ENCODE results near the gene CD226.
"Not testable (repeated sequence)": the region's sequence is repeated elsewhere in the genome, so short reads cannot be mapped to it uniquely, and the experiment has no call there.

Gene CD226

DNA sequence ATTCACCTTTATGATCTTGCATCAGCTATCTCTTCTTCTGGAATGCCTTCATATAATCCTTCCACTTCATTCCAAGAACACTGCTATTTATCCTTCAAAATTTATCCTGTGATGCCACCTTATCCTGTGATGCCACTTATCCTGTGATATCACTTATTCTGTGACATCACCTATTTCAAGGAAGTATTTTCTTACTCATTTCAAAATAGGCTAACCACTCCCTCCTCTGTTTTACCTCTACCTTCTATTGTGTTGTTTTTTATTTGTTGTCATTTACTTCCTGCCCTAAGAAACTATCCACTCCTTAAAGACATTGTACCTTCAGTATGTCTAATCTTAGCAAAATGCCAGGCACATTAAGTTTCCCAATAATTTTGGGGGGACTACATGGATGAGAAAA lies 38.8 kb downstream of the CD226 start:
- no peak for DNase-seq (ENCODE audit: low read depth)

GRCh38 chr18:69906765-69907164 lies 40.9 kb downstream of the CD226 start:
- DNase-seq (ENCODE audit: low read depth), result no peak

DNA sequence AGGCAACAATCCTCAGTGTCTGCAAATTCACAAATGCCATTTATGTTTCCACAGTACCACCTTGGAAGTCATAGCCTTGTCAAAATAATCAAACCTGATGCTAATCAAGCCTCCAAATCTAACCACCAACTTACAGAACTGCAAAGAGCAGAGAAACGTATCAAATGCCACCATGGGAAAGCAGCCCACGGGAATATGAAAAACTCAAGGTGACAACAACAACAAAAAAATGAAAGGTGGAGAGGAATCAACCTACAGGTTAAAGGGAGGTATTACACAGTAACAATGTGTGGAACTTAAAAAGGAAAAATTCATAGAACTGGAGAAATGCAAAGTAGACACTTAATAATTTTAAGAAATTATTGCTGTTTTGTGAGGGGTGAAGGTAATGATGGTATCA lies 46.7 kb downstream of the CD226 start:
- no peak for DNase-seq (ENCODE audit: low read depth)

GRCh38 chr18:69899154-69899923 lies 48.3 kb downstream of the CD226 start:
- not testable (repeated sequence) for DNase-seq (ENCODE audit: low read depth)

- no peak for DNase-seq (ENCODE audit: low read depth)
Observed at GRCh38 chr18:69898241-69898861, 49.3 kb downstream of the CD226 start.

GRCh38 chr18:69897397-69898108 lies 50.1 kb downstream of the CD226 start:
- no peak for DNase-seq (ENCODE audit: low read depth)

DNA sequence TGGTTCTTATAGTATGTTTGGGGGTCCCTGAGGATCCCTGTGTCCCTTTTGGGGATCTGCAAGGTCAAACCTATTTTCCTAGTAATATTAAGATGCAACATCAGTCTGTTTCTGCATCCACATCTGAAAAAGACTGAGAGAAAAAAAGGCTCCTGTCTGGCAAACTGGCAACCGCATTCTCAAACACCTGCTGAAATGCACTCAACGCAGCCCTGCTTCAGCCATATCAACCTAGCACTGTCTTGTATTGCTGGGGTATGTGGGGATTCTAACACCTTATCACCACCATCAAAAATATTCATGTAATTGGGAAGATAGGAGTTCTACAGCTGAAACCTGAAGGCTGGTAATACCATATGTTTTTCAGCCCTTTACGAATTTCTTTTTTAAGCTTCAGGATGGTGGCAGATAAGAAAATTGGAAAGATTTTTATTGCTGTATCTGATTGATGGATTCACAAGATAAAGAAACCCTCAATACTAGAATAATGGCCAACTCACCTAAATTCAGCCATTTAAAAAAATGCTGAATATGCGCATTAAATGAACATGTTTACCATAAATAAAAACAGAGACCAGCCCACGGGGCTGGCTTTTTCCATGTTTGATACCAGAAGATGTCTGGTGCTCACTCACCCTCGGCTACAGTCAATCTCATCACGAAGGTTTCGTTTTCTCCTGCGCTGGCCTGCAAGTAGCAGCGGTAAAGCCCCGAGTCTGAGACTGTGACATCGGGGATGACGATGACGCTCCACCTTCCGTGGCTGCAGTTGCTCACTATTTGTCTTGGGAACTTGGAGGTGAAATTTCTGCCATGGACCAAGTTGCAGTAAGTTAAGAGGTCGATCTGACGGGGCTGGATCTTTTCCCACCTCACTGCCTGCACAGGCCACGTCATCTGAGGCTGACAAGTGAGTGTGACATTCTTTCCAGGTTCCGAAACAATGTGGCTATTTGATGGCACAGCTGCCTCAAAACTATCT lies 52.3 kb downstream of the CD226 start:
- no peak for DNase-seq (ENCODE audit: low read depth)

DNA sequence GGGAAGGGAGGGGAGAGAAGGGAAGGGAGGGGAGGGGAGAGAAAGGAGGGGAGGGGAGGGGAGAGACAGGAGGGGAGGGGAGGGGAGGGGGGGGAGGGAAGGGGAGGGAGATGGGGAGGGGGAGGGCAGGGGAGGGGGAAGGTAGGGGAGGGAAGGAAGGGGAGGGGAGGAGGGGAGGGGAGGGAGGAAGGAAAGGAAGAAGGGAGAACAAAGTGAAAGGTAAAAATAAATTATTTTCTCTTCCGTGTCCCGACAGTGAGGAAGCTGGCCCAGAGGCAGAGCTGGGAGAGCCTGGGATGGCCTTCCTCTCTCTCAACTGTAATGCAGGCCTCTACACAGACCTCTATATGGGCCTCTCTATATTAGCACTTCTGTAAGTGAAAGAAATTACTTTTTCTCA lies 53.2 kb downstream of the CD226 start:
- DNase-seq (ENCODE audit: low read depth), result no peak

GRCh38 chr18:69890558-69890957 lies 57.1 kb downstream of the CD226 start:
- DNase-seq (ENCODE audit: low read depth), result no peak

DNA sequence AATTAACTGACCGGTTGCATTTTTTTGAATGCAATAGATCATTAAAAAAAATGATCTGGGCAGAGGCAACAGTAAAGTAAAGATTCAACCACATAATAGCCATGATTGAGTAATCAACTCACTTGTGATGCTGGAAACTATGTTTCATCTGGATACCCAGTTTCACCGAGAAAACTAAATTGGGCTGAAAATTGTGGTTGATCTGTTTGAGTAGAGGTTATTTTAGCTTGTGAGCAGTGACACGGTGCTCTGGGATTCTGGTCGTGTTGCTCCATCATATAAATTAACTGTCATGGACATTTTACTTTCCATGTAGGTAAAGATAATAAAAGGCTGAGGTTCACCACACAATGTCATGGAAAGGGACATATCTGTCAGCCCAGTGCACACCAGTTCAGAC lies 58.7 kb downstream of the CD226 start:
- no peak for DNase-seq (ENCODE audit: low read depth)

DNA sequence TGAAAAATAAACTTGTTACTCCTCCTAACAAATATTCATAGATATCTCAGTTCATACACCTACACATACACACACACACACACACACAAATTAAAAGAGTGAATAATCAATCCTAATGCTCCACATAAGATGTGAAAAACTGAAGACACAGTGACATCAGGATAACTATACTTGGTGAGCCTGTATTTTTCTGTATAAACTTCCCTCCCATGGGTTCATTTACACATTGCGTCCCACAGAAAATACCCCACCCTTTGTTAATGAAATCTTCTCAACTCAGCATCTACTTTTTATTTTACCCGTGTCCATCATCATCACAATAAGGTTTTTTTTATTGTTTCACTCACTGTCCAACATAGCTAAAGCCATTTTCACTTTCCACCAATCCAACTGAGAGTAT lies 60.4 kb downstream of the CD226 start:
- DNase-seq (ENCODE audit: low read depth), result no peak

DNA sequence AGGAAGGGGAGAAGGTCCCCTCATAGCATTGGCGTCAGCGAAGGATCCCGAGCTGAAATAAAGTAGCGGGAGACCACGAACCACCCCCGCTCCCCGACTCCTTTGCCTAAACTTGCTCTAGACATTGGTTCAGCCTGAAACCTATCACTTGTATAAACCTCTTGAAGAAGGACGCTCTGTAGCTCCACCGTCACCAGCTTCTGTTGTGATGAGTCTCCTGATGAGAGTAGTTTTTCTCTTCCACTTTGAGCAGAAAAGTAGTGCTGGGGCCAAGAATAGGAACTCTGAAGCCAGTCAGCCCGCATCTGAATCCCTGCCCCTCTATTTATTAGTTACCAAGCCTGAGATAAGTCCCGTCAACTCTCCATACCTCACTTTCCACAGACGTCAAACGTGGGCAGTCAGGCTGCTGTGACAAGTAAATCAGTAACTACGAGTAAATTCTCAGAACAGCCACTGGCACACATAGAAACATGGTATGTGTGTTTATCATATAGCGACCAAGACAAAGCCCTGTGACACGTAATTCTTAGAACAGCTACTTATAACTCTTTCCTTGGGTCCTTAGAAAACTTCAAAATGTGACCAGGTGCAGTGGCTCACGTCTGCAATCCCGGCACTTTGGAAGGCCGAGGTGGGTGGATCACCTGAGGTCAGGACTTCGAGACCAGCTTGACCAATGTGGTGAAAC lies 61.7 kb downstream of the CD226 start:
- no peak for DNase-seq (ENCODE audit: low read depth)

DNA sequence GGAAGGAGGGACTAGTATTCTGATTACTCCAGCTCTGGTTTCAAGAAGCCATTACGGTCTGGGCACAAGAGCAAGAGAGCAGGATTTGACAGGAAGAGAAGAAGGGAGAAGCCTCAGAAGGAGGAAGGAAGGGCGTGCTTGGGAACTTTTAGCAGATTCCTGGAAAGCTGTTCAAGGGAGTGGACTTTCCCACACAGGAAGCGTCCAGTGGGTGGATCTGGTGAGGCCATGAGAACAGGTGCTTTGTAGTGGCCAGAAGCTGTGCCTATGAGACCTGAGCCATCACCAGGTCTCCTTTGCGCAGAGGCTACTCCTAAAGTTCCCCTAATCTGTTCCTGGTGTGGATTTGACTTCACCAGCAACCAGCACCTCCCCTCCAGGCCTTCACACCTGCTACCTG lies 62.3 kb downstream of the CD226 start:
- no peak for DNase-seq (ENCODE audit: low read depth)

DNA sequence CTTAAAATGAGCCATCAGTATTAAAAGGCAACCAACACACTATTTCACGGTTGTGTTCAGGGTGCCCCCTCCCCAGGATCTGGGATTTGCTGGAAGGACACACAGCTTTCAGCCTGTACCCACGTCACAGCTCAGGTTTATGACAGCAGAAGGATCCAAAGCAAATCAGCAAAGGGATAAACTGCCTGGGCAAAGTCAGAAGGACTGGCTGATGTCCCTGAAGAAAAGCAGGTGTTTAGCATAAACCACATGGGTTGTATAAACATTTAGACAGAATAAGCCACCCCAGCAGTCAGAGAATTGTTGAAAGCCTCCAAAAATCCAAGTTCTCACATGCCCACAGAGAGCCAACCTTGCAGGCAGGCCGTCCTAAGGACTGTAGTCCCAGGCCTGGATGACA lies 63.9 kb downstream of the CD226 start:
- DNase-seq (ENCODE audit: low read depth), result no peak

GRCh38 chr18:69882965-69883668 lies 64.6 kb downstream of the CD226 start:
- DNase-seq (ENCODE audit: low read depth), result no peak

- no peak for DNase-seq (ENCODE audit: low read depth)
Observed at GRCh38 chr18:69880083-69880482, 67.6 kb downstream of the CD226 start.

- not testable (repeated sequence) for DNase-seq (ENCODE audit: low read depth)
Observed at GRCh38 chr18:69879051-69879450, 68.6 kb downstream of the CD226 start.

DNA sequence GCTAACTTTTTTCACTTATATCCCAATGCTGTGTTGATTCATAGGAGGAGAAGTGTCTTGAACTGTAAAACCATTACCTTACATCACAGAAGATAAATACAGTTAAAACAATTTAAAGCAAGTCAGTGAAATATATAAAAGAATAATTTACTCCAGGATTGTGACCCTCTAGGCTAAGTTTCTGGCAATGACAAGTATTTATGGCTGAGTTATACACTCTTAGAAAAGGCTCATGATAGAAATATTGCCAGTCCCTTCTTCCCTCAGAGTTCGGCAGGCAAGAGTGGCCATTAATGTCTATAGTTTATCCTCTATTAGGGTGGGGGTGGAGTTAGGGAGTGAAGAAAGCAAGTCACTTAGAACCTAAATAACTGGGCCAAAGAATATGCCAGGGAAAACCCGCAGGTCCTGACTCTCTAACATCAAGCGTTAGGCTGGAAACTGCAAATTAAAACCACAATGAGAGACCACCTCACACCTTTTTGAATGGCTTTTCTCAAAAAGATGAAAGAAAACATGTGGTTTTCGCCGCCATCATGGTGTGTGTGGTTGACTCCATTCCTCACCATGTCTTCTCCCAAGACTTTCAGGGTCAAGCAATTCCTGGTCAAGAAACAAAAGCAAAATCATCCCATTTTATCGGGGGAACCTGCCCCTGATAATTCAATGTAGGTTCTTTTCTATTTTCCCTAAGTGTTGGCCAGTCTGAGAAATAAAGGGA lies 69.3 kb downstream of the CD226 start:
- DNase-seq (ENCODE audit: low read depth), result no peak

DNA sequence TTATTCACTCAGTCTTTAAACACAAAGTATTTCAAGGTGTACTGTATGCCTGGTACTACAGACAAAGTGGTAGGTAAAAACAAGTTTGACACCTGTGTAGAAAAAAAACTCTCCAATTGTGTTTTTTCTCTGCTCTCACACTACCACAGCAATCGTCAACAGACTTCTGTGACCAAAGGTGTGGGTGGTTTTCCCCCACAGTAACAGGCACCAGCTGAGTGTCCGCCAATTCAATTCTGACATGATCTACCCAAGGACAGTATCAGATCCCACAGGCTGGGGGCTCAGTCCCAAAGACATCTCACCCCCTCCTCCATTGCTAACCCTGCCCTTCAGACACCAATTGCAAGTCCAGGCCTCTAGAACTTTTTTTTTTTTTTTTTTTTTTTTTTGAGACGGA lies 71.2 kb downstream of the CD226 start:
- no peak for DNase-seq (ENCODE audit: low read depth)

GRCh38 chr18:69874058-69874457 lies 73.6 kb downstream of the CD226 start:
- no peak for DNase-seq (ENCODE audit: low read depth)
